HepG2 (cell line): ENCODE data around the gene NKRF. TPM values are rescaled to one million over a fixed set of nuclear protein-coding genes. Genes with fewer than 3 reads are reported as not detected.

ENCODE experiments used
- ATAC-seq: fragments of 200-7000 bp; cut with Tn5 transposase; 3 replicates; pipeline ENCODE4 v1.9.1; 2020; ENCODE audit warnings: mild to moderate bottlenecking, moderate library complexity
- BruUV-seq: library from RNA; stranded (reverse); fragments of 400-500 nt; replicated peaks from 2 replicates; lab custom pipeline; 2021; lab: Mats Ljungman, UMichigan
- CTCF ChIA-PET: fragments of 300-600 bp; formaldehyde crosslinking; extraction: SDS; loops from one replicate; lab custom pipeline; 2021; ENCODE audit warnings: low total read pairs, inconsistent platforms, low intra/inter-chr PET ratio; lab: Yijun Ruan, JAX
- POLR2A ChIA-PET: fragments of 350-600 bp; sonication (Branson Sonifier 250); formaldehyde crosslinking; loops from one replicate; lab custom pipeline; 2020; ENCODE audit warnings: antibody characterized with exemption, inconsistent platforms; lab: Yijun Ruan, JAX
- DNase-seq: peaks from one replicate; pipeline ENCODE4 v3.0.0-alpha.2; 2015; ENCODE audit warnings: low spot score
- FAIRE-seq: peaks from 3 replicates; lab custom pipeline; 2011; peaks lifted over from hg19 to GRCh38; lab: Jason Lieb, UNC
- H2AFZ ChIP-seq: one replicate; pipeline ENCODE4 v1.6.1; 2011; ENCODE audit warnings: low read length, inconsistent platforms
- H3K27ac ChIP-seq: fragments of 300-600 bp; 3 replicates; pipeline ENCODE4 v1.8.0; 2011; ENCODE audit warnings: mixed run types, mild to moderate bottlenecking, mixed read lengths, low read length, inconsistent platforms; ENCODE audit not compliant: insufficient read depth; ENCODE audit errors: extremely low read length
- H3K27me3 ChIP-seq, 2 experiments: fragments of 200-600 bp in 1 of 2; 2 replicates in 1 of 2; 3 replicates in 1 of 2; pipeline versions ENCODE4 v1.6.0 to v1.8.0; 2011; ENCODE audit warnings: low read length in 2 of 2, mild to moderate bottlenecking in 2 of 2, moderate library complexity in 2 of 2, inconsistent platforms in 1 of 2; ENCODE audit not compliant: insufficient read depth in 2 of 2, control insufficient read depth in 1 of 2
- H3K36me3 ChIP-seq, 2 experiments: fragments of 200-600 bp in 1 of 2; replicated peaks in 1 of 2; 2 replicates in 1 of 2; 3 replicates in 1 of 2; pipeline versions ENCODE4 v1.5.1 to v1.8.0; 2011; ENCODE audit warnings: low read length in 2 of 2, inconsistent platforms in 1 of 2; ENCODE audit not compliant: insufficient read depth in 2 of 2, control insufficient read depth in 1 of 2
- H3K4me1 ChIP-seq: 2 replicates; pipeline ENCODE4 v1.5.1; 2012; ENCODE audit warnings: low read length, inconsistent platforms; ENCODE audit not compliant: insufficient read depth
- H3K4me2 ChIP-seq: 2 replicates; pipeline ENCODE4 v1.6.0; 2011; ENCODE audit warnings: low read depth, low read length, inconsistent platforms
- H3K4me3 ChIP-seq, 3 experiments: fragments of 200-600 bp in 1 of 3; sonication (generic), shearing (Covaris generic) in 1 of 3; replicated peaks in 1 of 3; 2 replicates each; pipeline ENCODE4 v1.5.1; 2011 to 2016; ENCODE audit warnings: low read length in 3 of 3, inconsistent platforms in 2 of 3, low read depth in 2 of 3, mild to moderate bottlenecking in 2 of 3, control low read depth in 1 of 3, mixed read lengths in 1 of 3; ENCODE audit not compliant: insufficient read depth in 1 of 3
- H3K79me2 ChIP-seq: one replicate; pipeline ENCODE4 v1.6.1; 2011; ENCODE audit warnings: low read length, inconsistent platforms; ENCODE audit not compliant: insufficient read depth
- H3K9ac ChIP-seq: 2 replicates; pipeline ENCODE4 v1.6.0; 2011; ENCODE audit warnings: mild to moderate bottlenecking, low read depth, low read length, inconsistent platforms; ENCODE audit not compliant: insufficient read depth
- H3K9me3 ChIP-seq: 2 replicates; pipeline ENCODE4 v1.5.1; 2012; ENCODE audit warnings: mild to moderate bottlenecking, low read length
- H4K20me1 ChIP-seq: 2 replicates; pipeline ENCODE4 v1.6.0; 2011; ENCODE audit warnings: inconsistent platforms, mild to moderate bottlenecking, low read length, moderate library complexity; ENCODE audit not compliant: insufficient read depth
- ATF5 ChIP-seq: sonication (generic); formaldehyde crosslinking; IDR thresholded peaks from 2 replicates; pipeline ENCODE4 v1.4.0; 2020; ENCODE audit warnings: mild to moderate bottlenecking, low read depth, missing genetic modification reagents
- CERS6 ChIP-seq: sonication (generic); formaldehyde crosslinking; IDR thresholded peaks from 2 replicates; pipeline ENCODE4 v1.5.0; 2020; ENCODE audit warnings: missing genetic modification reagents
- CREB1 ChIP-seq, 2 experiments: fragments of 450-650 bp in 1 of 2; IDR thresholded peaks; 2 replicates each; pipeline ENCODE4 v1.6.1; 2016 to 2017; ENCODE audit warnings: control low read depth in 1 of 2, mild to moderate bottlenecking in 1 of 2, missing compliant biosample characterization in 1 of 2, missing genetic modification characterization in 1 of 2
- NR2F2 ChIP-seq: IDR thresholded peaks from 2 replicates; pipeline ENCODE4 v1.6.1; 2012; ENCODE audit warnings: low read depth, inconsistent platforms, borderline replicate concordance
- RNF219 ChIP-seq: sonication (generic); formaldehyde crosslinking; IDR thresholded peaks from 2 replicates; pipeline ENCODE4 v1.5.0; 2020; ENCODE audit warnings: mild to moderate bottlenecking, missing genetic modification reagents
- whole genome bisulfite sequencing: methylation state at CpG from one replicate; pipeline ENCODE4 v1.1.6; 2017; ENCODE audit warnings: low lambda C conversion rate; 5-methylcytosine and 5-hydroxymethylcytosine counted together
- in situ Hi-C: cut with HindIII; loops from 2 replicates; pipeline ENCODE4 v1.10.0; 2017; ENCODE audit warnings: low pct_unique_long_range_greater_than_20kb; ENCODE audit not compliant: extremely low pct_ligation_motif_present
- intact Hi-C: fragments of 100-400 bp; cut with micrococcal nuclease; formaldehyde crosslinking; loops from one replicate; pipeline ENCODE4 v1.10.0; 2022; ENCODE audit not compliant: unreplicated experiment
- polyA plus RNA-seq, 8 experiments: library from polyadenylated mRNA; depleted of rRNA in 3 of 8; stranded (reverse) in 7 of 8; unstranded in 1 of 8; fragments of >200 nt; fragmentation: Illumina TruSeq in 4 of 8; extraction: Trizol in 4 of 8; gene quantifications; 2 replicates each; pipeline versions ENCODE4 v1.2.1 to v1.2.3, GENCODE V29; 2011 to 2016; ENCODE audit warnings: low read depth in 4 of 8, missing spikeins in 1 of 8, mixed read lengths in 1 of 8; ENCODE audit not compliant: insufficient read depth in 1 of 8
- total RNA-seq, 5 experiments: library from RNA; depleted of rRNA; stranded (reverse); fragments of >200 nt; fragmentation: Illumina TruSeq; extraction: Trizol; gene quantifications; 2 replicates each; pipeline ENCODE4 v1.2.3, GENCODE V29; 2016; ENCODE audit warnings: low read depth in 1 of 5

The NKRF gene
- total and polyA plus RNA-seq, 2 of the 13 experiments (the other 11 are each of a cell fraction or from before 2014, with no cell fraction given), result 3.3 to 6.0 TPM

GRCh38 chrX:119617517-119618164 lies 11.4 kb upstream of the NKRF start (continued):
- no peak for TF ChIP-seq RNF219 (CRISPR knock-in tag)
- no peak for TF ChIP-seq CERS6 (CRISPR knock-in tag)
- TF ChIP-seq NR2F2, result no peak

- H3K9ac ChIP-seq, result no peak overlapping the region
- intact Hi-C loops, result no loop called here
- H2AFZ ChIP-seq, result no peak overlapping the region
- no peaks in the 10 kb centered on the region for H4K20me1 ChIP-seq
- ChIA-PET POLR2A (no interaction called here), CTCF (no interaction called here)
- BruUV-seq, result no TSS peak
- 65% methylated on average over 12 of the region's 13 CpGs for WGBS
- H3K27me3 ChIP-seq, result no peaks in the 10 kb centered on the region
- ATAC-seq (no peak), DNase-seq (no peak), FAIRE-seq (no peak)
- no peak overlapping the region for H3K4me2 ChIP-seq
- H3K36me3 ChIP-seq, result no peaks in the 10 kb centered on the region
- no peaks in the 10 kb centered on the region for H3K9me3 ChIP-seq
- in situ Hi-C loops, result no loop called here
- H3K79me2 ChIP-seq, result no peaks in the 10 kb centered on the region
- no peak overlapping the region for H3K27ac ChIP-seq
- TF ChIP-seq ATF5 (CRISPR knock-in tag), result no peak
- peak; percentile 81 for TF ChIP-seq CREB1 (IDR thresholded peaks at IDR 0.05)
- no peak for TF ChIP-seq CREB1 (CRISPR knock-in tag; IDR thresholded peaks at IDR 0.05)
- TF ChIP-seq, all 625 proteins: peak for 1
- Histone ChIP-seq H3K4me1 (no peaks in the 10 kb centered on the region), H3K4me3 (no peak overlapping the region)
These were observed 8.6 kb upstream of the NKRF start for GRCh38 chrX:119614776-119615175.
